ENCODE measurements around the gene LONRF2.
"Not testable (repeated sequence)": the region's sequence is repeated elsewhere in the genome, so short reads cannot be mapped to it uniquely, and the experiment has no call there.

LONRF2 gene

DNA sequence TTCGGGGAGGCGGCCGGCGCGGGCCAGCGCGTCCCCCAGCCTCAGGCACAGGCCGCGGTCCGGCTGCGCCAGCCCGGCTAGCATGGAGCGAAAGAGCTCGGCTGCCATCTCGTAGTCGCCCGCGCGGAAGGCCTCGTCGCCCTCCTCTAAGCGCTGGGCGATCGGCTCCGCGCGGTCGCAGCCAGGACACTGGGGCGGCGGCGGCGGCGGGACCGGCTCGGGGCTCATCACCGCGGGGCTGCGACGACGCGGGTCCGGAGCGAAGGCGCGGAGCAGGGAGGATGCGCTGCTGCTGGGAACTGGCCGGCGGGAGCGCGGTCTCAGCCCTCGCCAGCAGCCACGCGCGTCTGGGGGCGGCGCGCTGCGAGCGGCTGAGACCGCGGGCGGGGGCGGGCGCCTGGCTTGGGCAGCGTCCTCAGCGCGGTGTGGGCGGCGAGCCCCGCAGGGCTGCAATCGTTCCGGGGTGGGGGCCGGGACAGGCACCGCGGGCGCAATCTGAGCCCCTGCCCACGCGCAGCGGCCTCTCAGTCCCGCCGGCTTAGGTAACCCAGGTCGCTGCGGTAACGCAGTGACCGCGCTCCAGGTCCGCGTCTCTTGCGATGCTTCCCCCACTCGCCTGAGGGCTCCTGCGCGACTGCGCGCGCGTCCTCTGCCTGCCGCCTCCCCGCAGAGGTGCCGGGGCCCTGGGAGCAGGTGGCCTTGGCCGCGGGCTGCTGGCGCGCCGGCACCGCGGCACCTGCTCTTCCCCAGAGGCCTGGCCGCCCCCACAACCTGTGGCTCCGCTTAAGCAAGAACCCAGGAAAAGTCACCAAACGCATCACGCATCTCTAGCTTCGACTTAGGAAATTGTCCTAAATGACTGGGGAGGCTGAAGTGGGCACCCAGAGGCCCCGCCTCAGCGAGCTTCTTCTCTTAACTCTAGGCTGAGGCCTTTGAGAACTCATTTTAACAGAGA, at the start of gene LONRF2:
Gene LONRF2, minus strand, starts transcription at position 636 of the 955 bp plus-strand sequence. Its CDS starts 408 bp downstream, at position 228.
- peak; percentile 2 for DNase-seq

DNA sequence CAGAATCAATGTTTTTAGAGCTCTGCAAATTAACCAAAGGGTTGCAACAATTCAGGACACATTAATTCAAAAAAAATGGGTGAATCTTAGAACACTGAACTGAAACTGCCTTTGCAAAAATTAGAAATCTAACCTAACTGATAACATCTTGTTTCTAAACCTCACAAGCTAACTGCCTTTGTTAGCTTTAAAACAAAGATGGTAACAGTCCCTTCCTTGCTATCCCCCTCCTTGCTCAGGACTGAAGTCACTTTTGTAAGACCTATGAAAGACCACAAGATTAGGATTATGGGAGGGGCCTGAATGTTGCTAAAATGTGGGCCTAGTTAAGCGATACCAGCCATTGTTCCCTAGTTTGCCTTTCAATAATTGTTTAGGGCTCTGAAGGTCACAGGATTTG, 44.9 kb upstream of the LONRF2 start:
- DNase-seq, result no peak

DNA sequence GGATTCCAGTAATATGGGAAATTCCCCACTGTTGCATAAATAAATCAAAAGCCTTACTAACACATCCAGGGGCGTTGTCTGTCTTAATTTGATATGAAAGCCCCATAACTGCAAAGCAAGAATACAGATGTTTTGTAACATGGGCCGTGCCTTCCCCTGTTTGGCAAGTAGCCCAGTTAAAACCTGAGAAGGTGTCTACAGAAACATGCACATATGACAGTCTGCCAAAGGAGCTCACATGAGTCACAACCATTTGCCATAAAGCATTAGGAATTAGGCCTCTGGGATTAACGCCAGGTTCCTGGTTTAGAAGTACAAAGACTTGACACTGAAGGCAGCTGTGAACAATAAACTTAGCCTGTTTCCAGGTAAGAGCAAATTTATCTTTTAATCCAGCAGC, 43.1 kb upstream of the LONRF2 start:
- peak; percentile 97 for DNase-seq

DNA sequence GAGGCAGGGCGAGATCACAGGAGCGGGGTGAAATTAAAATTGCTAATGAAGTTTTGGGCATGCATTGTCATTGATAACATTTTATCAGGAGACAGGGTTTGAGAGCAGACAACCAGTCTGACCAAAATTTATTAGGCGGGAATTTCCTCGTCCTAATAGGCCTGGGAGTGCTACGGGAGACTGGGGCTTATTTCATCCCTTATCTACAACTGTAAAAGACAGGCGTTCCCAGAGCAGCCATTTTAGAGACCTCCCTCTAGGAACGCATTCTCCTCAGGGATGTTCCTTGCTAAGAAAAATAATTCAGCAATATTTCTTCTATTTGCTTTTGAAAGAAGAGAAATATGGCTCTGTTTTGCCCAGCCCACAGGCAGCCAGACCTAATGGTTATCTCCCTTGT, 40.0 kb upstream of the LONRF2 start:
- not testable (repeated sequence) for DNase-seq

DNA sequence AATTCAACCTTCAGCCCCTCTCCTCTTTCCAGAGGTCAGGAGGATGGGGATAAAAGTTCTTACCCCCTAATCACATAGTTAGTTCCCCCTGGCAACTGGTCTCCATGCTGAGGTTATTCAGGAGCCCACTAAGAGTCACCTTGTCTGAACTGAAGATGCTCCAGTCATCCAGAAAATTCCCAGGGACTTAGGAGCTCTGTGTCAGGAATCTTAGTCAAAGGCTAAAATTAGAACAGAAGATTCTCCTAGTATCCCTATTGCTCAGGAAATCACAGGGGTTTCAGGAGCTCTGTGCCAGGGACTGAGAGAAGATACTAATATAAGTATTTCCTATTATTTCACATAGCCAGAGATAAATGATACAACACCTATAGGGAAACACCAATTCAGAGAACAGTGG, 37.3 kb upstream of the LONRF2 start:
- DNase-seq, result no peak

DNA sequence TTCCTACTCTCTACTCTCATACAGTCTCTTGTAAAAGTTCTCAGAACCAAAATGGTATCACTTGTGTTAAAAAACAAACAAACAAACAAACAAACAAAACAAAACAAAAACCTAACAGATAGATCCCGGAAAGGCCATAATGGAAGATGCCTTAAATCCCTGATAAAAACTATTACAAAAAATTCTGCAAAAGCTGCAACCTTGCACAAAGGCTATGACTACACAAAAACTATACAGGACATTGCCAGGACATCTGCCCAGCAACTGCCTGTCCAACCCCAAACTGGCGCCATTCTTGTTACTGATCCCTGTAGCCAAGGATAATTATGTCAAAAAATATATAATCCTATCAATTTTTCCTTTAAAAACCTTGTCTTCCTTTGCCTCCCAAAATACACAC, 36.3 kb upstream of the LONRF2 start:
- no peak for DNase-seq

DNA sequence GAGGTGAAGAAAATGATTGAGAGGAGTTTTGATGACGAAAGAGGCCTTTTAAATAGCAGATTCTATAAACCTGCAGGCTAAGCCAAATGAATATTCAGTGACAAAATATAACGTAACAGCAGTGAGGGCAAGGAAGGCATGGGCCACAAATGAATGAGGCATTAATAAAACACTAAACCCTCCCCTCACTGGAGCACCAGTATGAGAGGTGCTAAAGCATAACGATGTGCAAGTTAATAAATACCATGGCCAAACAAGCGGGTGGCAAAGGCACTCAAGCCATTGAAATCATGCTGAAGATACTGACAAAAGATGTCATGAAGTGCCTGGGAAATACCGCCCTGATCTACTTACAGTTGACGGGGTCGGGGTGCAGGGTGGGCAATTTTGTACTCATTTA, 30.2 kb upstream of the LONRF2 start:
- DNase-seq, result no peak

DNA sequence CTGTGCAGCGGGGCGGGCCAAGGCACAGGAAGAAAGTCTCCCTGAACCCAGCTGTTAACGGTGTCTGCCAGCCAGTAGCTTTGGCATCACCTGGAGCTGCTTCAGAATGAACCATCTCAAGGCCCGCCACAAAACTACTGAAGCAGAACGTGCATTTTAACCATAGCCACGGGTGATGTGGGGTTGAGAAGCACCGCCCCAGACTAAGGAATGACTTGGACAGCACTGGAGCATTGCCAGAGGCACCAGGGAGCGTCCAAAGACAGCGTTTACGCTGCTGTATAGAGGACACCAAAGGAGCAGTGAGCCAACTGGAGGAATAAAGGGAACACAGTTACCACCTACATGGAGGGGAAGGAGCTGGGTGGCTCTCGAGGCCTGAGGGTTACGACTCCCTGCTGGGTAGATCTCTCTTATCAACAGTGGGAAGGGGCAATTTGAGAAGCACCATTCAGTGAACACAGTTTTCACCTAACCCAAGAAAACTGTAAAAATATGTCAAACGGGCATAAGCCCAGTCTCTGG, 28.4 kb upstream of the LONRF2 start:
- no peak for DNase-seq

DNA sequence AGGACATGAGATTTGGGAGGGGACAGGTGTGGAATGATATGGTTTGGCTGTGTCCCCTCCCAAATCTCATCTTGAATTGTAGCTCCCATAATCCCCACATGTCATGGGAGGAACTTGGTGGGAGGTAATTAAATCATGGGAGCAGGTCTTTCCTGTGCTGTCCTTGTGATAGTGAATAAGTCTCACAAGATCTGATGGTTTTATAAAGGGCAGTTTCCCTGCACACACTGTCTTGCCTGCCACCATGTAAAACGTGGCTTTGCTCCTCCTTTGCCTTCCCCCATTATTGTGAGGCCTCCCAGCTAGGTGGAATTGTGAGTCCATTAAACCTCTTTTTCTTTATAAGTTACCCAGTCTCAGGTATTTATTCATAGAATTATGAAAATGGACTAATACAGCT, 22.8 kb upstream of the LONRF2 start:
- DNase-seq, result not testable (repeated sequence)

DNA sequence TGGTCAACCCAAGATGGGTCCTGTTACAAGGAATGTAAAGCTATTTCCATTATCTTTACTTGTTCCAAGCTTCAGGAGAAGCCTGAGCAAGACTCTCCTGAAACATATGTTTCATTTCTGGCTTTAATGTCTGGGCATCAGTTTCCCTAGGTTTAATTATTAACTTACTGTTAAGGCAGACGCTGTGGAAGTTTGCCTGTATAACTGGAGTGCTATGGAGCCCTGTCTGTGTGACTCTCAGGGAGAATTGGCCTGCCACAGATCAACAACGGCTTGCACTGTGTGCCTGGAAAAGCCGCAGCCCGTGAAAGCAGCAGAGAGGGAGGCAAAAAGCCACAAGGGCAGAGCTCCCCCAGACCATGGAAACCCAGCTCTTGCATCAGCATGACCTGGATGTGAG, 22.1 kb upstream of the LONRF2 start:
- no peak for DNase-seq

DNA sequence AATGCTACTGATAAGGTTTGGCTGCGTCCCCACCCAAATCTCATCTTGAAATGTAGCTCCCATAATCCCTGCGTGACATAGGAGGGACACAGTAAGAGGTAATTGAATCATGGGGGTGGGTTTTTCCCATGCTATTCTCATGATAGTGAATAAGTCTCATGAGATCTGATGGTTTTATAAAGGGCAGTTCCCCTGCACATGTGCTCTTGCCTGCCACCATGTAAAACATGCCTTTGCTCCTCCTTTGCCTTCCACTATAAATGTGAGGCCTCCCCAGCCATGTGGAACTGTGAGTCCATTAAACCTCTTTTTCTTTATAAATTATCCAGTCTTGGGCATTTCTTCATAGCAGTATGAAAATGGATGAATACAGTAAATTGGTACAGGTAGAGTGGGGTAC, 20.2 kb upstream of the LONRF2 start:
- not testable (repeated sequence) for DNase-seq

DNA sequence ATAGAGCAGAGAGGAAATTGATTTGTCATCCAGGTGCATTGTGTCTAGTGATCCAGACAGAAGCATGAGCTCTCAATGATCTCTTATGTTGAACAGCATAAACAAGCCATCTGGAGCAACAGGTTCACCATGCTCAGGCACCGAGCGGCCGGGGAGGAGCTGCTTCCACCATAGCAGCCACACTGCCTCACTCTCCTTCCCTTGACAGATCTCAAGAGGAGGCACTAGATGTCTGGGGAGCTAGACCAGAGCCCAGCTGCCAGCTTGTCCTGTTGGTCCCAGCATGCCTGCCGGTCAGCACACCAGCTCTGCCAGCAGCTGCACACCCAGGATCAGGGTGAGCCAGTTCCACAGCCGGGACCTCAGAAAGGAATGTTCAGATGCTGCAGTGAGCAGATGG, 17.5 kb upstream of the LONRF2 start:
- DNase-seq, result no peak

DNA sequence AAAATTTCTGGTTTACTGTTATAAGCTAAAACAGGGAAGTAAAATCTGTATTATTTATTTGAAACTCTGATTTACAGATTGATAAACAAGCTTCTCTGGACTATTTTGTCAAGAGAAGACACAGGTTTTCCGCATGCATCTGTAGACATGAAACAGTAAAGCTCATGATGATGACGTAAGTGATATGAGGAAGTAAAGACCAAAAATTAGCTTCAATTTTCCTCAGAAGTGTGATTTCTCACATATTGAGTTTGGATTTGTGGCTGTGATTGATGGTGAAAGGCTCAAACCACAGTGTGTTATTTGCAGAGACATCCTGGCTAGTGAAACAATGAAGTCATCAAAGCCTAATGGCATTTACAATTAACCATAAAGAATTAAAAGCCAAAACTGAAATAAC, 12.6 kb upstream of the LONRF2 start:
- DNase-seq, result no peak

DNA sequence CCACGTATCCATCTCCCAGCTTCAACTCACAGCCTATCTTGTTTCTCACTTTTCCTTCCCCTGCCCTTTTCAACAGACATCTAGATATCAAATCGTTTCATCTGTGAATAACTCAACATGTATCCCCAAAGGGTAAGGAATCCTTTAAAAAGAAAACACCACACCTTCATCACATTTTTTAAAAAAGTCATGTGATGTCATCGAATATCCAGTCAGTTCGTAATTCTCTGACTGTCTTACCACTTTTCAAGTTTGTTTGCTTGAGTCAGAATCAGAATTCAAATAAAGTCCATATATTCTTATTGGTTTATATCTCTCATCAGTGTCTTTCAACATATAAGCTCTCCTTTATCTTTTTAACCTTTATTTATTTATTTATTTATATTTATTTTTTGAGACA, 5.4 kb upstream of the LONRF2 start:
- DNase-seq, result no peak

DNA sequence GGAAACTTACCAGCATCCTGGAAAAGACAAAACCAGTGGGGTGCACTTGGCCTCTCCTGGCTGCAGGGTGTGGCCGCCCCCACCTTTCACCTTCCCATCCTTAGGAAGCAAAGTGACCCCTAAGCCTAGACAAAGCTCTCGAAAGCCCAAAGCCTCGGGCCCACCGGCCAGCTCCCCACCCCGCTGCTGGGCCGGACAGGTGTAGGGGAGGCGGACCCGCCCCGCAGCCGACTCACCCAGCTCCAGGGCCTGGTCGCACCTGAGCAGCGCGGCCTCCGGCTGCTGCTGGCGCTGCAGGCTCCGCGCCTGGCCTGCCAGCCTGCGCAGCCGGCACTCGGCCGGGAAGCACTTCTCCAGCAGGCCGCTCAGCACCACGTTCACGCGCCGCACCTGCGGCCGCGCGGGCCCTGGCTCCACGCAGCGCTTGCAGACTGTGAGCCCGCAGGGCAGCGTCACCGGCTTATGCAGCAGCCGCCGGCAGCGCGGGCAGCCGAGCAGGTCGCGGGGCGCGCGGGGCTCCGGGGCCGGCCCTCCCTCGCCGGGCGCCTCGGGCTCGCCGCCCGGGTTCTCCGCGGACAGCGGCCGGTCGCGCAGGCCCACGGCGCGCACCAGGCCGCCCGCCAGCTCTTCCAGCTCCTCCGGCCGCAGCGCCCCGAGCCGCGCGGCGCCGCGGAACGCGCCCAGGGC, 979 bp downstream of the LONRF2 start:
- DNase-seq, result peak; percentile 54

DNA sequence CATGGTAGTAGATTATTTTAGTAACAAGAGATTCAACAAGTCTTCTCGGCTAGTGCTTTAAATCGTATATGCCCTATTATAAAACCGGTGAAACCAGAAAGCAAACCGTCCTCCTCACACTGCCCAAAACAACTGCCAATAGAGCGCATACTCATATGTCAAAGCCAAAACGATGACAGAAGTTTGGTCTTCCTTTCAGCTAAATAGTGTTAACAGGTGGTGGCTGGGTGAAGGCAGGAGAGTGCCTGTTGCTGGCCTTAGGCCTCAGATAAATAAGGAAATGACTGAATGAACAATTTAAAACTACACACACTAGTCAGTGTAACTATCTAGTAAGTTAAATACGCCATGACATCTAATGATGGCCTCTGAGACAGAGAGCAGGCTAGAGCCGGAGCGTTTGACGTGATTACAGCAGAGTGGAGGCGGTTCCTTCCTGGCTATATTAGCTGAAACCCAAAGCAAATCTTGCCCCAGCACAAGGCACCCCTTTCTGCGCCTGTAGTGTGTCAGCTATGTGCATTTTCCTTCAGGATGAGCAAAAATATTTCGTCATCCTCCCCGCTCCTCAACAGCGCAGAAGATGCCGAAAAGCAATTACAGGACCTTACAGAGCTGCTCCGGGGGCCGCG, 1.6 kb downstream of the LONRF2 start:
- no peak for DNase-seq

DNA sequence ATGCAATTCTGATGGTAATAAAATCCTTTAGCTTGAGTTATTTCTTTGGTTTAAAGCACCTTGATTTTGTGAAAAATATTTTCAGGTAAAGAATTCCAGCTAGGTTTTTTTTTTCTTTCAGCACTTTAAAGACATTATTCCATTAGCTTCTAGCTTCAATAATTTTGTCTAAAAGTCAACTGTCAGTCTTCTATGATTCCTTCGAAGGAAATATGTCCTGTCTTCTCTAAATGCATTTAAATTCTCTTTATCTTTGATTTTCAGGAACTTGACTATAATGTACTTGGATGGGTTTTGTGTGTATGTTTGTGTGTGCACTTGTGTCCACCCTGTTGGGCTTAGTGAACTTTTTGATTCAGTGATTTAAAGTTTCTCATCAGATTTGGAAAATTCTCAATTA, 4.7 kb downstream of the LONRF2 start:
- DNase-seq, result no peak

DNA sequence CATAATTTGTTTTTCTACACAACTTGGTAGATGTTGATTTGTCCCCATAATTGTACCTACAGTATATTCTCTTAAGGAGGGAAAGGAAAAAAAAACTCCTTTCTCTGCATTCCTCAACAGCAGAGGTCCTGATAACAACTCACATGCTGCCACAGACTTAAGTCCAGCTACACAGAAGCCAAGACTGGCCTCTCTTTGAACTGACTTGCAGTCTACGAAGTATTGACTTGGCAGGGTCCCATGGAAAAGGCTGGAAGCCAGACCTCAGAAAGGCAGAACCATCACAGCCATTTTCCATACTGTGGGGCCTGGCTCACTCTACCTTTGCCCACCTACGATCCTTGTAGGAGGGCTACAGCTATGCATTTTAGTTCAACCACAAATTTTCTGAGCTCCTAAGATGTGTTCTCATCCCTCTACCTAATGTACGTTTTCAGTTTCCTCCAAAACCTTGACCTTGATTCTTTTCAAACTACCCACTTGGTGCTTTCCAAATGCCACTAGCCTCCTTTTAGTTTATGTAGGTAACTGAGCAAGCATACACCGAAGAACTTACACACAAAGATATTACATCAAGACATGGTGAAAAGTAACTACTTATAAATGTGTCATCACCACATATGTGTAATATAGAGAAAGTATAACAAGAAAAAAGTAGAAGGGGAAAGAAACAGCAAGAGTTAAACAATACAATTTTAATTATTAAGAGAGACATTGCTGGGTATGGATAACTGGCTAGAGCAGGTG, 12.2 kb downstream of the LONRF2 start:
- no peak for DNase-seq

DNA sequence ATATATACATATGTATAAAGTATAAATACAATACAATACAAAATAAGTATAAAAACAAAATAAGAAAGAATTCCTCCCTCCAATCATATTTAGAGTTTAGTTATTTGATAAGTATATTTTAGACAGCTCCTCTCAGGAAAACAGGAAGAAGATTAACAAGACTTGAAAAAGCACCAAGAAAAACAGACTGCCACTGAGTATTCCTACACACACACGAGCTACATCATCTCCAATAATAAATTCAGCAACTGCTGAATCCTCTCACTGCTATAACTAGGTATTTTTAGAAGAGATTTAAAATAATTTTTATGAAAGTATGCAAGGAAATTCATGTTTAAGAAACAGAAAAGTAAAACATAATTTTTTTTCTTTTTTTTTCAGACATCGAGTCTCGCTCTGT, 13.0 kb downstream of the LONRF2 start:
- DNase-seq, result no peak

DNA sequence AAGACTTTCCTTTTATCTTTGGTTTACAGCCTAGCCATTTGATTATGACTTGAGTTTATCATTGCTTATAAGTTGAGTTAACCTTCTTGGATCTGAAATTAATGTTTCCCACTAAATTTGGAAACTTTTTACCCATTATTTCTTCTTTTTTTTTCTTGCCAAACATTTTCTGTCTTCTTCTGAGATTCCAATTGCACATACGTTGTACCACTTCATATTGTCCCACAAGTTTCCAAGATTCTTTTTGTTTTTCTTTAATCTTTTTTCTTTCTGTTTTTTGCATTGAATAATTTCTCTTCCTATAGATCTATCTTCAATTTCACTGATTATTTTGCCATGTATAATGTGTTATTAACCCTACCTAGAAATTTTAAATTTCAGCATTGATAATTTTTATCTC, 18.6 kb downstream of the LONRF2 start:
- DNase-seq, result no peak

DNA sequence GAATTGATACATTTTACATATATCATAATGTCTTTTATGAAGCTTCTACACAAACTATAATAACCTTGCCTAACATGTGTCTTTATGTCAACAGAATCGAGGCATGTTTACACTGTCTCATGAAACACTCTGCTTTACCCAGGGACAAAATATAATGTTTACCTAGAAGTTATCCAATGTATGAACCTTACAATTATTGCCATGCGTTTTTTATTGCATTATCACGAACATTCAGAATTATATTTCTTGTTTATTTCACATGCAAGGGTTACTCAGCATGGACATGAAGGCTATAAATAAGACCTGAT, 19.8 kb downstream of the LONRF2 start:
- DNase-seq, result no peak

DNA sequence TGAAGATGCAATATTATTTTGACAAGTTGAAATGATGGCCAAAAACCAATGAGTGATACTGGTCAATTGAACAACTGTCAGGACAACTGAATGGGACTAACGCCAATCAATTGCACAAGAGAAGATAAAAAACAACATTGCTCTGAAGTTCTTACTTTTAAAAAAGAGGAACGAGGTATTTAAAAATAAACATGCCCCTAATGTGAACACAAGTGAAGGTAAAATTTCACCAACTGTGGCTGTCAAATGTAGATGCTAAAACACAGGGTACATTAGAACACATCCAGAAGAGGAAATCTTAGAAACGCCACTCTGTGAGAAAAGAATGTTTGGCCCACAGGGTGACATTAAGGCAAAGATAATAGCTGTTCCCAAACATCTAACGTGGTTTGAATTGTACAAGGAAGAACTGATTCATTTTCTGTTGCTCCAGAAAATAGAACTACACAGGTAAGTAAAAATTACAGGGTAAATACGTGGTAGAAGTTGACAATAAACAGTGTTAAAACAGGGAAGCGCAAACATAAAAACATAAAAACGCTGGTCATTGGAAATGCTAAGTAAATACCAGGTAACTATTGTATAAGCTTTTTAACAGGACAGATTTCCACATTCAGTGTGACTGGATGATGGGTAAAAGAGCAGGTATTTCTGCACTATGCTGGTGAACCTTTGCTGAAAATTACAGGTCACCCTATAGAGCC, 20.3 kb downstream of the LONRF2 start:
- DNase-seq, result no peak
